HepG2 (cell line): ENCODE results near the gene RPLP1. TPM values are rescaled to one million over a fixed set of nuclear protein-coding genes. Genes with fewer than 3 reads are reported as not detected.

Experiments used
- KDM5B ChIP-seq: sonication (generic); formaldehyde crosslinking; IDR thresholded peaks from 2 replicates; pipeline ENCODE4 v1.4.0; 2020; ENCODE audit warnings: missing genetic modification reagents, mild to moderate bottlenecking, borderline replicate concordance
- KLF12 ChIP-seq: sonication (generic); formaldehyde crosslinking; IDR thresholded peaks from 2 replicates; pipeline ENCODE4 v1.4.0; 2020; ENCODE audit warnings: missing genetic modification reagents, borderline replicate concordance
- NRL ChIP-seq: sonication (generic); formaldehyde crosslinking; IDR thresholded peaks from 2 replicates; pipeline ENCODE4 v1.5.0; 2020; ENCODE audit warnings: missing genetic modification reagents, mild to moderate bottlenecking, moderate library complexity, borderline replicate concordance
- PHF20 ChIP-seq: sonication (generic); formaldehyde crosslinking; IDR thresholded peaks from 2 replicates; pipeline ENCODE4 v1.5.0; 2020; ENCODE audit warnings: mild to moderate bottlenecking, missing genetic modification reagents
- RARG ChIP-seq: sonication (generic); formaldehyde crosslinking; IDR thresholded peaks from 2 replicates; pipeline ENCODE4 v1.4.0; 2020; ENCODE audit warnings: low read depth, mild to moderate bottlenecking, missing genetic modification reagents
- SOX5 ChIP-seq: IDR thresholded peaks from 2 replicates; pipeline ENCODE4 v1.6.1; 2016; ENCODE audit warnings: borderline replicate concordance
- TAF15 ChIP-seq: fragments of 200-400 bp; formaldehyde crosslinking; IDR thresholded peaks from one replicate; pipeline ENCODE4 v1.6.1; 2018; ENCODE audit warnings: mild to moderate bottlenecking, low read depth, low read length; ENCODE audit not compliant: poor library complexity, severe bottlenecking
- THRA ChIP-seq: sonication (generic); formaldehyde crosslinking; IDR thresholded peaks from 2 replicates; pipeline ENCODE4 v1.4.0; 2020; ENCODE audit warnings: missing genetic modification reagents, borderline replicate concordance
- TP53 ChIP-seq: sonication (generic); formaldehyde crosslinking; conservative IDR thresholded peaks from 2 replicates; pipeline ENCODE4 v1.4.0; 2020; ENCODE audit warnings: missing genetic modification reagents
- ZBTB26 ChIP-seq: IDR thresholded peaks from 2 replicates; pipeline ENCODE4 v1.6.1; 2016; ENCODE audit warnings: missing compliant biosample characterization, missing genetic modification reagents, borderline replicate concordance
- ZNF10 ChIP-seq: sonication (generic); formaldehyde crosslinking; IDR thresholded peaks from 2 replicates; pipeline ENCODE4 v1.4.0; 2020; ENCODE audit warnings: mild to moderate bottlenecking, low read depth, missing genetic modification reagents, borderline replicate concordance
- polyA plus RNA-seq, 8 experiments: library from polyadenylated mRNA; depleted of rRNA in 3 of 8; stranded (reverse) in 7 of 8; unstranded in 1 of 8; fragments of >200 nt; fragmentation: Illumina TruSeq in 4 of 8; extraction: Trizol in 4 of 8; gene quantifications; 2 replicates each; pipeline versions ENCODE4 v1.2.1 to v1.2.3, GENCODE V29; 2011 to 2016; ENCODE audit warnings: low read depth in 4 of 8, missing spikeins in 1 of 8, mixed read lengths in 1 of 8; ENCODE audit not compliant: insufficient read depth in 1 of 8
- total RNA-seq, 5 experiments: library from RNA; depleted of rRNA; stranded (reverse); fragments of >200 nt; fragmentation: Illumina TruSeq; extraction: Trizol; gene quantifications; 2 replicates each; pipeline ENCODE4 v1.2.3, GENCODE V29; 2016; ENCODE audit warnings: low read depth in 1 of 5

Gene RPLP1
- total and polyA plus RNA-seq, 2 of the 13 experiments (the other 11 are each of a cell fraction or from before 2014, with no cell fraction given): 817 to 929 TPM

- TF ChIP-seq ZNF10 (CRISPR knock-in tag) (no peak), NRL (CRISPR knock-in tag) (peak; percentile 62; the same call in 1 of the 2 replicates), PHF20 (CRISPR knock-in tag) (peak; percentile 59), SOX5 (peak; percentile 35; the same call in 1 of the 2 replicates), KLF12 (CRISPR knock-in tag) (peak; percentile 74), RARG (CRISPR knock-in tag) (no peak), TAF15 (no peak), TP53 (no peak), ZBTB26 (CRISPR knock-in tag) (peak; percentile 71; the same call in 1 of the 2 replicates), KDM5B (CRISPR knock-in tag) (peak; percentile 97), THRA (CRISPR knock-in tag) (peak; percentile 40; the same call in 1 of the 2 replicates)
Observed at GRCh38 chr15:69452692-69453521, at the start of gene RPLP1 (continued).
